GM10847 (cell line): Measurements from ENCODE around the gene ASPDH.

Source experiments
- POLR2A ChIP-seq: IDR thresholded peaks from 2 replicates; pipeline ENCODE4 v1.6.1; 2011; ENCODE audit not compliant: insufficient read length; ENCODE audit errors: extremely low read depth

Gene ASPDH

GRCh38 chr19:50465000-50465399 is 48.7 kb downstream of the ASPDH start:
- no peak for TF ChIP-seq POLR2A

GRCh38 chr19:50464348-50464747 is 49.4 kb downstream of the ASPDH start:
- TF ChIP-seq POLR2A, result no peak

GRCh38 chr19:50462970-50463369 is 50.7 kb downstream of the ASPDH start:
- TF ChIP-seq POLR2A, result no peak
